Stimulated activated CD4-positive, alpha-beta T cell treated with anti-CD3 and anti-CD28 coated beads, Interleukin-1b, Interleukin-23, amount 100 ng/mL, for 4 hours (primary cell): ENCODE measurements around the gene DIRAS2.

Experiments used
- DNase-seq, 2 donors: peaks; one replicate each; pipeline ENCODE4 v3.0.0-alpha.2; 2020; ENCODE audit warnings: low read depth in 2 of 2

The DIRAS2 gene

GRCh38 chr9:90612957-90613356 is 29.7 kb downstream of the DIRAS2 start:
- DNase-seq = no peak

- DNase-seq = no peak
Observed at GRCh38 chr9:90611568-90611967, 31.1 kb downstream of the DIRAS2 start.

GRCh38 chr9:90611121-90611520 is 31.5 kb downstream of the DIRAS2 start:
- DNase-seq = no peak

GRCh38 chr9:90607701-90608516 is 34.7 kb downstream of the DIRAS2 start:
- DNase-seq = no peak

- DNase-seq = no peak
Observed at GRCh38 chr9:90600029-90600428, 42.6 kb downstream of the DIRAS2 start.

- no peak for DNase-seq
Observed at GRCh38 chr9:90598191-90598590, 44.4 kb downstream of the DIRAS2 start.

GRCh38 chr9:90593646-90594045 is 49.0 kb downstream of the DIRAS2 start:
- DNase-seq = no peak

GRCh38 chr9:90580576-90580975 is 62.0 kb downstream of the DIRAS2 start:
- no peak for DNase-seq

- no peak for DNase-seq
Observed at GRCh38 chr9:90579181-90579580, 63.4 kb downstream of the DIRAS2 start.

GRCh38 chr9:90578126-90578815 is 64.4 kb downstream of the DIRAS2 start:
- DNase-seq = no peak

GRCh38 chr9:90569511-90569910 is 73.1 kb downstream of the DIRAS2 start:
- no peak for DNase-seq

GRCh38 chr9:90568667-90569066 is 74.0 kb downstream of the DIRAS2 start:
- DNase-seq = no peak

GRCh38 chr9:90562229-90562628 is 80.4 kb downstream of the DIRAS2 start:
- no peak for DNase-seq
